RWPE2 (cell line): Measurements from ENCODE around the gene CFAP73.

Source experiments
- ATAC-seq: fragments of 200-7000 bp; cut with Tn5 transposase; 3 replicates; pipeline ENCODE4 v1.9.1; 2021; ENCODE audit warnings: low read depth
- DNase-seq: peaks from one replicate; pipeline ENCODE4 v3.0.0-alpha.2; 2020; ENCODE audit warnings: low spot score
- H3K27ac ChIP-seq: fragments of 450-650 bp; 2 replicates; pipeline ENCODE4 v1.5.1; 2017; ENCODE audit warnings: mild to moderate bottlenecking; ENCODE audit not compliant: poor library complexity, severe bottlenecking
- H3K27me3 ChIP-seq: fragments of 250-450 bp; sonication (Bioruptor Pico); 2 replicates; pipeline ENCODE4 v1.5.1; 2021; ENCODE audit warnings: mild to moderate bottlenecking, moderate library complexity; ENCODE audit not compliant: insufficient read depth, poor library complexity, severe bottlenecking
- H3K36me3 ChIP-seq: fragments of 250-450 bp; sonication (Bioruptor Pico); 2 replicates; pipeline ENCODE4 v1.5.1; 2020; ENCODE audit warnings: low read depth, mild to moderate bottlenecking, moderate library complexity
- H3K4me1 ChIP-seq: fragments of 250-450 bp; sonication (Bioruptor Pico); 2 replicates; pipeline ENCODE4 v1.5.1; 2021; ENCODE audit warnings: mild to moderate bottlenecking, moderate library complexity; ENCODE audit not compliant: insufficient read depth, poor library complexity, severe bottlenecking
- H3K4me3 ChIP-seq: fragments of 250-450 bp; sonication (Bioruptor Pico); 2 replicates; pipeline ENCODE4 v1.5.1; 2021; ENCODE audit warnings: mild to moderate bottlenecking, moderate library complexity; ENCODE audit not compliant: severe bottlenecking
- H3K9me3 ChIP-seq: fragments of 250-450 bp; sonication (Bioruptor Pico); 2 replicates; pipeline ENCODE4 v1.5.1; 2021; ENCODE audit warnings: mild to moderate bottlenecking, moderate library complexity; ENCODE audit not compliant: severe bottlenecking
- CTCF ChIP-seq: fragments of 450-650 bp; IDR thresholded peaks from one replicate; pipeline ENCODE4 v1.5.1; 2017; ENCODE audit warnings: mild to moderate bottlenecking, moderate library complexity; ENCODE audit not compliant: poor library complexity, severe bottlenecking

The CFAP73 gene

GRCh38 chr12:113109360-113109759 is 40.2 kb upstream of the CFAP73 start:
- Histone ChIP-seq H3K4me1 (no peaks in the 10 kb centered on the region), H3K27me3 (no peaks in the 10 kb centered on the region), H3K27ac (no peak overlapping the region), H3K9me3 (no peaks in the 10 kb centered on the region), H3K4me3 (no peak overlapping the region), H3K36me3 (no peaks in the 10 kb centered on the region)
- ATAC-seq (peak; percentile 26; the same call in 2 of the 3 replicates), DNase-seq (no peak)
- no peak for TF ChIP-seq CTCF

- Histone ChIP-seq H3K27ac (no peak overlapping the region), H3K27me3 (no peaks in the 10 kb centered on the region), H3K4me3 (no peak overlapping the region), H3K9me3 (no peaks in the 10 kb centered on the region), H3K36me3 (no peaks in the 10 kb centered on the region), H3K4me1 (no peaks in the 10 kb centered on the region)
- no peak for TF ChIP-seq CTCF
- ATAC-seq (no peak), DNase-seq (no peak)
Observed at GRCh38 chr12:113109872-113110599, 39.5 kb upstream of the CFAP73 start.

GRCh38 chr12:113111247-113111646 is 38.3 kb upstream of the CFAP73 start:
- Histone ChIP-seq H3K4me1 (no peaks in the 10 kb centered on the region), H3K4me3 (no peak overlapping the region), H3K27me3 (no peaks in the 10 kb centered on the region), H3K36me3 (no peaks in the 10 kb centered on the region), H3K27ac (no peak overlapping the region), H3K9me3 (no peaks in the 10 kb centered on the region)
- DNase-seq (no peak), ATAC-seq (no peak)
- TF ChIP-seq CTCF: no peak

- Histone ChIP-seq H3K27ac (no peak overlapping the region), H3K36me3 (no peaks in the 10 kb centered on the region), H3K27me3 (no peaks in the 10 kb centered on the region), H3K4me1 (no peaks in the 10 kb centered on the region), H3K4me3 (no peak overlapping the region), H3K9me3 (no peaks in the 10 kb centered on the region)
- no peak for ATAC-seq
- no peak for TF ChIP-seq CTCF
- DNase-seq: peak; percentile 58
Observed at GRCh38 chr12:113112043-113112899, 37.3 kb upstream of the CFAP73 start.
